ENCODE data around the gene QPCTL.

The QPCTL gene

GRCh38 chr19:45692187-45693105 is at the start of gene QPCTL:
Gene QPCTL, plus strand, starts transcription at chr19:45692666. Its CDS starts 38 bp downstream, at chr19:45692704.
- peak; percentile 99 to 100 for DNase-seq

GRCh38 chr19:45643024-45643926 is 49.2 kb upstream of the QPCTL start:
- DNase-seq, result peak; percentile 62 to 88

- no peak for DNase-seq
Measured at GRCh38 chr19:45643927-45644771, 48.3 kb upstream of the QPCTL start.

- no peak for DNase-seq
Measured at GRCh38 chr19:45645068-45645630, 47.3 kb upstream of the QPCTL start.

- peak; percentile 97 for DNase-seq
Measured at GRCh38 chr19:45645631-45646344, 46.7 kb upstream of the QPCTL start.

- no peak for DNase-seq
Measured at GRCh38 chr19:45646345-45646698, 46.1 kb upstream of the QPCTL start.

GRCh38 chr19:45650722-45651121 is 41.7 kb upstream of the QPCTL start:
- DNase-seq, result no peak

- DNase-seq, result no peak
Measured at GRCh38 chr19:45653634-45654033, 38.8 kb upstream of the QPCTL start.

GRCh38 chr19:45655073-45655472 is 37.4 kb upstream of the QPCTL start:
- no peak for DNase-seq

- DNase-seq, result no peak
Measured at GRCh38 chr19:45657520-45658167, 34.8 kb upstream of the QPCTL start.

- no peak for DNase-seq
Measured at GRCh38 chr19:45659096-45659729, 33.3 kb upstream of the QPCTL start.

GRCh38 chr19:45660636-45661035 is 31.8 kb upstream of the QPCTL start:
- no peak for DNase-seq

GRCh38 chr19:45663800-45664199 is 28.7 kb upstream of the QPCTL start:
- DNase-seq, result no peak

- DNase-seq, result no peak
Measured at GRCh38 chr19:45664575-45664974, 27.9 kb upstream of the QPCTL start.

- no peak for DNase-seq
Measured at GRCh38 chr19:45667620-45668341, 24.7 kb upstream of the QPCTL start, which contains the start of gene GIPR. Gene GIPR, plus strand, starts transcription at chr19:45668221. Its CDS starts 1,300 bp downstream, at chr19:45669521.

GRCh38 chr19:45668342-45668871 is 24.1 kb upstream of the QPCTL start:
- peak in 1 of 2 experiments; percentile 22 for DNase-seq

GRCh38 chr19:45670670-45671453 is 21.6 kb upstream of the QPCTL start:
- peak in 1 of 2 experiments; percentile 45 for DNase-seq

- no peak for DNase-seq
Measured at GRCh38 chr19:45674946-45675345, 17.5 kb upstream of the QPCTL start.

- no peak for DNase-seq
Measured at GRCh38 chr19:45676851-45677263, 15.6 kb upstream of the QPCTL start.
